Brain microvascular endothelial cell (primary cell): Measurements from ENCODE around the gene TRAF3IP1.

Experiments used
- DNase-seq: peaks from one replicate; pipeline ENCODE4 v3.0.0-alpha.2; 2020
- H3K27ac ChIP-seq: fragments of 250-450 bp; sonication (Bioruptor Pico); 2 replicates; pipeline ENCODE4 v1.5.1; 2020; ENCODE audit warnings: mild to moderate bottlenecking, moderate library complexity
- H3K27me3 ChIP-seq: fragments of 250-450 bp; sonication (Bioruptor Pico); replicated peaks from 2 replicates; pipeline ENCODE4 v1.5.1; 2020; ENCODE audit warnings: mild to moderate bottlenecking
- H3K36me3 ChIP-seq: fragments of 250-450 bp; sonication (Bioruptor Pico); replicated peaks from 2 replicates; pipeline ENCODE4 v1.5.1; 2020; ENCODE audit warnings: mild to moderate bottlenecking
- H3K4me3 ChIP-seq: 2 replicates; pipeline ENCODE4 v1.5.1; 2011; ENCODE audit warnings: low read depth, mild to moderate bottlenecking, control low read depth, low read length, moderate library complexity
- CTCF ChIP-seq: IDR thresholded peaks from 2 replicates; pipeline ENCODE4 v1.5.1; 2011; ENCODE audit warnings: low read depth, mild to moderate bottlenecking, moderate library complexity, low read length, control low read depth, inconsistent platforms; ENCODE audit errors: missing control alignments
- in situ Hi-C: cut with HindIII; loops from 2 replicates; pipeline ENCODE4 v1.10.0; 2017; ENCODE audit warnings: low sequenced_read_pairs, low pct_ligation_motif_present

The TRAF3IP1 gene

GRCh38 chr2:238286551-238286950 is 33.8 kb upstream of the TRAF3IP1 start:
- DNase-seq, result peak; percentile 68
- no peaks in the 10 kb centered on the region for H3K27me3 ChIP-seq
- in situ Hi-C loops, result no loop called here
- TF ChIP-seq CTCF, result no peak
- no peaks in the 10 kb centered on the region for H3K36me3 ChIP-seq
- H3K4me3 ChIP-seq, result no peak overlapping the region
- H3K27ac ChIP-seq, result peak overlapping the region; percentile 69

GRCh38 chr2:238286987-238287736 is 33.2 kb upstream of the TRAF3IP1 start:
- Histone ChIP-seq H3K27me3 (no peaks in the 10 kb centered on the region), H3K27ac (peak overlapping the region; percentile 25), H3K36me3 (no peaks in the 10 kb centered on the region), H3K4me3 (peak overlapping the region; percentile 20)
- no peak for DNase-seq
- TF ChIP-seq CTCF, result no peak
- in situ Hi-C loops, result no loop called here

GRCh38 chr2:238287737-238288649 is 32.3 kb upstream of the TRAF3IP1 start, which contains the start of gene PER2:
Gene PER2 (minus strand): TSS chr2:238288610. CDS start chr2:238277936, 10,674 bp downstream.
- Histone ChIP-seq H3K27ac (peak within 1 kb of the TSS; percentile 50), H3K36me3 (no peaks in the 10 kb centered on the region), H3K27me3 (no peaks in the 10 kb centered on the region), H3K4me3 (peak within 1 kb of the TSS; percentile 76)
- in situ Hi-C loops, result no loop called here
- TF ChIP-seq CTCF, result peak; percentile 28
- peak; percentile 81 for DNase-seq

- in situ Hi-C loops, result no loop called here
- Histone ChIP-seq H3K4me3 (peak overlapping the region; percentile 76), H3K36me3 (no peaks in the 10 kb centered on the region), H3K27me3 (no peaks in the 10 kb centered on the region), H3K27ac (peak overlapping the region; percentile 50)
- peak; percentile 99 for DNase-seq
- peak; percentile 38 for TF ChIP-seq CTCF
Measured at GRCh38 chr2:238288650-238289573, 31.4 kb upstream of the TRAF3IP1 start.

GRCh38 chr2:238289574-238289973 is 30.7 kb upstream of the TRAF3IP1 start:
- Histone ChIP-seq H3K27me3 (no peaks in the 10 kb centered on the region), H3K27ac (no peak overlapping the region), H3K4me3 (peak overlapping the region; percentile 57), H3K36me3 (no peaks in the 10 kb centered on the region)
- no peak for DNase-seq
- in situ Hi-C loops, result no loop called here
- no peak for TF ChIP-seq CTCF
